GM19455 (cell line): ENCODE results near the gene GPR137C.
"Not testable (repeated sequence)": the region's sequence is repeated elsewhere in the genome, so short reads cannot be mapped to it uniquely, and the experiment has no call there.

Experiments used
- ATAC-seq: cut with Tn5 transposase; IDR thresholded peaks from one replicate; pipeline ENCODE4 v1.9.1; 2021; ENCODE audit not compliant: unreplicated experiment

GPR137C gene

DNA sequence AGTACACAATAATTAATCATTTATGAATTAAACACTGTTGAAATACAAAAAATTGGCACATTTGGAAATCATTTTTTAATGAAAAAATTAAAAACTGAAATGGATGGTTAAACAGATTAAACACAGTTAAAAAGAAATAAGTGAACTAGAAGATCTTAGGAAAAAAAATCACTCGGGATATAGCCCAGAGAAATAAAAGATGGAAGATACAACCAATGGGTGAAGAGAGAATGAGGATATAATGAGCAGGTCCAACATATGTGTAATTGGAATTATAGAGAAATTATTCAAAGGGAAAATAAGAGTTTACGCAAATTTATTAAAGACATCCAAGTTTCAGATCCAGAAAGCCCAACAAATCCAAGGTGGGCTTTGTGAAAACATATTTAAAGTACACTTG lies 6.1 kb downstream of the GPR137C start:
- no peak for ATAC-seq

DNA sequence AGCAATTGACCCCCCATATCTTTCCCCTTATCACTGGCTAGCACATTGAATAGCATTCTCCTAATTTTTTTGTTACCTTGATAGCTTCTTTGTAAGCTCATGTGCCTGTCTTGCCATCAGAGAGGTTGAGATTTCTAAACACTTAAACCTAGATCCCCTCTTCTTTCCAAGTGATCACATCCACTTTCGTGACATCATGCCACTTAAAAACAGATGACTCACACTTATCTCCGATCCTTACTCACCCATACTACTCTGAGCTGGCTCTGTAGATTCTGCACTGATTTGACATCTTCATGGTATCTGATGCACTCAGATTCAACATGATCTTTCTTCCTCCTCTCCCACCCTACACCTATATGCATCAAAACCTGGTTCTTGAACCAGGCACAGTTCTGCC lies 10.5 kb downstream of the GPR137C start:
- ATAC-seq = no peak

DNA sequence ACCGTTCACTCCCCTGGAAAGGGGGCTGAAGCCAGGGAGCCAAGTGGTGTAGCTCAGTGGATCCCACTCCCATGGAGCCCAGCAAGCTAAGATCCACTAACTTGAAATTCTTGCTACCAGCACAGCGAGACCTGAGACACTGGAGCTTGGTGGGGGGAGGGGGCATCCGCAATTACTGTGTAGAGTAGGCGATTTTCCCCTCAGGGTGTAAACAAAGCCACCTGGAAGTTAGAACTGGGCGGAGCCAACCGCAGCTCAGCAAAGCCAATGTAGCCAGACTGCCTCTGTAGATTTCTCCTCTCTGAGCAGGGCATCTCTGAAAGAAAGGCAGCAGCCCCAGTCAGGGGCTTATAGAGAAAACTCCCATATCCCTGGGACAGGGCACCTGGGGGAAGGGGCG lies 15.8 kb downstream of the GPR137C start:
- ATAC-seq = not testable (repeated sequence)

DNA sequence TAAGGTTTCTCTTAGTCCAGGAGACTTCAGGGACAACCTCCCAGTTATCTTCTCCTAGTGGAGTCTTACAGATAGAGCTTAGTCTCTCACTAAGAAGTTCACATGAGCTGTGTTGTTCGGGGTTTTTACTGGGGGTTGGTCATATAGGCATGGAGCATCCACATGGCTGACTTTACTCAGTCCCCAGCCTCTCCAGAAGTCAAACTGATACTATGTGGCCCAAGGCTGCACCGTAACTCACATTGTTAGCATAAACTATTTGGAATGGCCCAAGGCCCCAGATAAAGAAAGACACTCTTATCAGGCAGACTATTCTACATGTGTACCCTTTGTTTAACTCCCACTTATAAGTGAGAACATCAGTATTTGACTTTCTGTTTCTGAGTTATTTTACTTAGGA lies 23.2 kb downstream of the GPR137C start:
- no peak for ATAC-seq

DNA sequence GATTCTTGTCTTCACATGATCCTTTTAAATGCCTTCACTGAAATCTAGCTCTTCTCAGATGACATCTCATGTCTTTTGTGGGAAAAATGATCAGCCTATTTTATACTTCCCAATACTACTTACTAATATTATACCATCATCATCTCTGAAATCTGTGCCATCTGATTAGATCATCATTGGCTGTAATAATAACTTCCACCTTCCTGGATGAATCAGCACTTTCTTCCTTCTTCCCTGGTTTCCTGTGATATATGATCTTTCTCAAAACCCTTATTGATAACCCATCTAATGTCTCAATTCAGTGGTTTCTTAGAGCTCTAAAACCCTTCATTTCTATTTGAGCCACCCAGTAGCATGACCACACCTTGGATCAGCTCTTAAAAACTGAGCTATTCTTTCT lies 30.9 kb downstream of the GPR137C start:
- no peak for ATAC-seq

DNA sequence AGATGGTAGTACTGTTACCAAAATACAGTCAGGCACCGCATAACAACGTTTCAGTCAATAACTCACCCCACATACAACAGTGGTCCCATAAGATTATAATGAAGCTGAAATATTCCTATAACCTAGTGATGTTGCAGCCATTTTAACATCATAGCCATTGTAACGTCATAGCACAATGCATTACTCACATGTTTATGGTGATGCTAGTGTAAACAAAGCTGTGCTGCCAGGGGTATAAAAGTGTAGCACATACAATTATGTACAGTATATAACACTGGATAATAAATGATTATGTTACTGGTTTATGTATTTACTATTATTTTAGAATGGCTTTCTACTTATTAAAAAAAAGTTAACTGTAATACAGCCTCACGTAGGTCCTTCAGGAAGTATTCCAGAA lies 37.0 kb downstream of the GPR137C start:
- ATAC-seq = no peak

DNA sequence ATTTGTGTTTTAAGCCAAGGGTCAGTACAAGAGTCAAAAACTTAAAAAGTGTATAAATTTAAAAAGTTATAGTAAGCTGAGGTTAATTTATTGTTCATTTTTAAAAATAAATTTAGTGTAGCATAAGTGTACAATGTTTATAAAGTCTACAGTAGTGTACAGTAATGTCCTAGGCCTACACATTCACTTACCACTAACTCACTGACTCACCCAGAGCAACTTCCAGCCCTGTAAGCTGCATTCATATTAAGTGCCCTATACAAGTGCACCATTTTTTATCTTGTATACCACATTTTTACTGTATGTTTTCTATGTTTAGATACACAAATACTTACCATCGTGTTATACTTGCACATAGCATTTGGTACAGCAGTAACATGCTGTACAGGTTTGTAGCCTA lies 37.7 kb downstream of the GPR137C start:
- ATAC-seq = no peak

GRCh38 chr14:52596320-52596719 lies 43.7 kb downstream of the GPR137C start:
- no peak for ATAC-seq

GRCh38 chr14:52596861-52597260 lies 44.2 kb downstream of the GPR137C start:
- no peak for ATAC-seq

DNA sequence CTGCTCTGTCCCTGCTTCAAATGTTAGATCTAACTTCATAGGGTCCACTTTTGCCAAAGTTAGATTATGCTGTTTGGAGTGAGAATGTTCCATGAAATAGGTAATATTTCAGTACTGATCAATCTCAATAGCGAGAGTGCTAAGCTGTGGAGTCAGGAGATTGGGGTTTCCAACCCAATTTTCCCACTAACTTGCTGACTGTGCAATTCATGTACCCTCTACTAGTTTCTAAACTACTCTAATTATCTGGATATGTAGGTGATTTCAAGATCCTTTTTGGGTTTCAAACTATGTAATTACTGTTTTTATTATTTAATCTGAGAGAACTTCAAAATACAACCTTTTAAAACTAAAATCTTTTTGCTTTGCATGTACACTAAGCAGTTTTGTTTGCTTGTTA lies 45.9 kb downstream of the GPR137C start:
- ATAC-seq = no peak

GRCh38 chr14:52599974-52600373 lies 47.3 kb downstream of the GPR137C start:
- ATAC-seq = no peak

GRCh38 chr14:52602131-52602530 lies 49.5 kb downstream of the GPR137C start:
- ATAC-seq = no peak

GRCh38 chr14:52607061-52607460 lies 54.4 kb downstream of the GPR137C start:
- ATAC-seq = no peak

DNA sequence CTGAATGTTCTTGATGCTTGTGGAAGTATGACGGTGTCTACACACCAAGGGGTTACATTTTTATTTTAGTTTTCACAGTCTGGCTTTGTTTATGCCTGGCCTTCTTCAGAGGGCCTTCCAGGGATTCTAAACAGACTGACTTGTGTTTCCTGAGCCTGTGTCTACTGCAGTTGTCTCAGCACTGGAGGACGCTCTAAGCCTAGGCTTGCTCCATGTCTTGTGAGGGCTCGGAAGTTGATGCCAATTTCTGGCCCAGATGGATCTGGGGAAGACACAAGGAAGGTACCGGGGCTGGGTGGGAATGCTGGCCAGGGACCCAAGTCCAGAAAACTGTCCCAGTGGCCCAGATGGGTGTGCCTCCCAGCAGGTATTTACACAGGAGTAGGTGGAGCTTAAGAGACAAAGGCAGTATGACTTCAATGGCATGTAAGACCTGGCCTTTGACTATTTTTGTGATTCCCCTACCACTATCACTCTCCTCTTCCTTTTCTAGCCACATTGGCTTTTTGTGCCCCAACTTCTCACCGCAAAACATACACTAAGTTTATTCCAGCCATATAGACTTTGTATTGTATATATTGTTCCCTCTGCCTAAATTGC lies 56.9 kb downstream of the GPR137C start:
- no peak for ATAC-seq

DNA sequence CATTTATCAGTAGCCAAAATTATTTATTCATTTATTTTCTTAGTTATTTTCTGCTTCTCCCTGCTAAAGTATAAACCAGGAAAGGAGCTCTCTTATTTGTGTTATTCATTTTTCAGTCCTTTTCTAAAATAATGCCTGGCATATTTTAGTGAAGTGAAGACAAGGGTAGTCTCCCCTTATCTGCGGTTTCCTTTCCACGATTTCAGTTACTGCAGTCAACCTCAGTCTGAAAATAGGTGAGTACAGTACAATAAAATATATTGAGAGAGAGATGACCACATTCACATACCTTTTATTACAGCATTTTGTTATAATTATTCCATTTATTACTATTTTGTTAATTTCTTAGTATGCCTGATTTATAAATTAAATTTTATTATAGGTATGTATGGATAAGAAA lies 57.6 kb downstream of the GPR137C start:
- ATAC-seq = no peak

GRCh38 chr14:52618602-52619001 lies 66.0 kb downstream of the GPR137C start:
- ATAC-seq = no peak

GRCh38 chr14:52619687-52620086 lies 67.1 kb downstream of the GPR137C start:
- no peak for ATAC-seq

DNA sequence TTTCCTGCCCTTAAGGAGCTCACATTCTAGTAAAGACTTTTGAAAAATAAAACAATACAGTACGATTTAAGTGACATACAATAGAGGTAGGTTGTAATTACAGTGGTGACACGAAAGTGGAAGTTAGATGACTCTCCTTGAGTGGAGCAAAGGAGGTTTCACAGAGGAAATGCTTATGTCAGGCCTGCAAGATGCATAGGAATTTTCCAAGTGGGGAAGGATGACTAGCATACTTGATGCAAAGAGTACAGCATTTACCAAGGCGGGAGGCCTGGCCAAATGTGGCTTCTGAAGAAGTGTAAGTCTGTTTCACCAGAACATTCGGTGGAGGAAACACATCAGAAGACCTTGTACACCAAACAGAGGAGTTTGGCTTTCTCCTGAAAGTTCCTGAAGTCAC lies 87.5 kb downstream of the GPR137C start:
- ATAC-seq = no peak

- ATAC-seq = no peak
These were observed 89.1 kb downstream of the GPR137C start for GRCh38 chr14:52641745-52642144.

GRCh38 chr14:52649511-52649910 lies 96.9 kb downstream of the GPR137C start:
- ATAC-seq = no peak

DNA sequence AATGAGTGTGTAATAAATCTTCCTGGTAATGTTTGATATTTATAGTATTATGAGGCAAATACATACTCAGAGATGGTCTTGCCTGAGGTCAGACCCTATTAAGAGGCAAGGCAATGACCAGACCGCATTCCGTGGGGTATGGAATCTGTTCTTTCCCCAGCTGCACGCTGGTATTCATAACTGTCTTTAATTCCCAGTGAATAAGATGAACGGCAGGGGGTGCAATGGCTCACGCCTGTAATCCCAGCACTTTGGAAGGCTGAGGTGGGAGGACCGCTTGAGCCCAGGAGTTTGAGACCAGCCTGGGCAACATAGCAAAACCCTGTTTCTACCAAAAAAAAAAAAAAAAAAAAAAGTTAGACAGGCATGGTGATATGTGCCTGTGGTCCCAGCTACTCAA lies 98.1 kb downstream of the GPR137C start:
- no peak for ATAC-seq

DNA sequence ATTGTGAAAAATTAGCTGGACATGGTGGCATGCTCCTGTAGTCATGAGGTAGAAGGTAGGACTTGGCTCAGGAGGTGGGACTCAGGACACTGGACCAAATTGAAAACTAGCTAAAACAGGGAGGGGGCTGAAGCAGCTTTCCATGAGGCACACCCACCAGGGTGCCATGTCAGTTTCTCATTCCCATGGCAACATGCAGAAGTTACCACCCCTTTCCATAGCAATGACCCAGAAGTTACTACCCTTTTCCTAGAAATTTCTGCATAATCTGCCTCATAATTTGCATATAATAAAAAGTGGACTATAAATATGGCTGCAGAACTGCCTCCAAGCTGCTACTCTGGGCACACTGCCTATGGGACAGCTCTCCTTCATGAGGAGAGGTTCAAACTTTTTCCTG lies 104.3 kb downstream of the GPR137C start:
- no peak for ATAC-seq

DNA sequence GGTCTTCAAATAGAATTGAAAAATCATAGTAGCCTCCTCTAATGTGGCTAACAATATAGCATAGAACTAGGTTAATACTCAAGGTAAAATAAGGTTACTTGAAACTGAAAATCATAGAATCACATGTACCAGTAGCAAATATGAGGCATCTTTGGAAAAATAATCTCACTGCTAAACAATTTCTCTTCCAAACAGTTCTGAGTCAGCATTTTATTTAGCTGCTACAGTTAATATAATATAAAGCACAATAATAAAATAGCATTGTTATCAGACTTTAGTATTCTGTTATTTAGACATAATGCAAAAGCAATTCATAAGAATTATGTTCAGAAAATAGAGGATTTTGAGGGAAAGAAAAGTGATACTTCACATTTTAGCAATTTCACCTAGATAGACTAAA lies 107.7 kb downstream of the GPR137C start:
- ATAC-seq = no peak

DNA sequence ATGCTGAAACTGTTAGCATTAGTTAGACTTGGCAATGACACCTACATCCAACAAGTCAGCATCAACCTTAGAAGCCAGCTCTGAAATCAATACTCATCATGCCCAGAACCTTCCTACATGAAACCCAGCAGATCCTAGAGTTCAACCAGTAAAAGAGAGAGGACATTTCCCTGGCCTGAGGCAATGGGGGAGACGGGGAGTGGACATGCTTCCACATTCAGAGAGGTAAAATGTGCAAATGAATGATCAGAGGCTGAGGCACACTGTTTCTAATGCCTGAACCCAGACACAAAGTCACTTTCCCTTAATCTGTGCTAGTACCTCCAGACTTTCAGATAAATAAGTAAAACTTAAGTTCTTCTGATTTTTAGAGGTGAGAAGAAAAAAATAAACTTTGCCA lies 108.2 kb downstream of the GPR137C start:
- ATAC-seq = no peak
